Liver (tissue), 3 donors: ENCODE measurements around the gene C2orf49.
A peak's percentile ranks its signal among the peaks of the same experiment; 100 is the strongest.

Source experiments
- CTCF ChIP-seq: fragments of 150-350 bp; IDR thresholded peaks from 2 replicates; pipeline ENCODE4 v1.5.1; 2017; ENCODE audit warnings: improper control_type of control experiment, low read depth, low read length; ENCODE audit not compliant: missing input control
- GABPA ChIP-seq, 2 donors: IDR thresholded peaks in 1 of 2; conservative IDR thresholded peaks in 1 of 2; 2 replicates each; pipeline ENCODE4 v1.6.1; 2016; ENCODE audit warnings: antibody characterized with exemption in 2 of 2, mild to moderate bottlenecking in 1 of 2, moderate library complexity in 1 of 2
- RAD21 ChIP-seq, 2 donors: IDR thresholded peaks; 2 replicates each; pipeline ENCODE4 v1.6.1; 2016; ENCODE audit warnings: antibody characterized with exemption in 2 of 2, mild to moderate bottlenecking in 2 of 2
- REST ChIP-seq: IDR thresholded peaks from 2 replicates; pipeline ENCODE4 v1.6.1; 2016; ENCODE audit warnings: antibody characterized with exemption, mild to moderate bottlenecking
- TAF1 ChIP-seq: conservative IDR thresholded peaks from 2 replicates; pipeline ENCODE4 v1.6.1; 2016; ENCODE audit warnings: antibody characterized with exemption, mild to moderate bottlenecking
- YY1 ChIP-seq: IDR thresholded peaks from 2 replicates; pipeline ENCODE4 v1.6.1; 2016; ENCODE audit warnings: antibody characterized with exemption, mild to moderate bottlenecking
- donor health status: healthy.
- donor health status: healthy.

GRCh38 chr2:105337122-105338019 lies at the start of gene C2orf49:
- TF ChIP-seq CTCF (no peak), TAF1 (no peak), REST (no peak), GABPA (IDR thresholded peaks at IDR 0.05 in 1 of 2, conservative IDR thresholded peaks at IDR 0.05 in 1 of 2) (peak; percentile 73 to 93), YY1 (peak; percentile 90), RAD21 (IDR thresholded peaks at IDR 0.05) (no peak)
